ENCODE measurements around the gene ANXA6.

ANXA6 gene

GRCh38 chr5:151082282-151082902 is 75.2 kb downstream of the ANXA6 start:
- no peak for DNase-seq (ENCODE audit: low read depth, low spot score)
- TF ChIP-seq, protein P1, sequence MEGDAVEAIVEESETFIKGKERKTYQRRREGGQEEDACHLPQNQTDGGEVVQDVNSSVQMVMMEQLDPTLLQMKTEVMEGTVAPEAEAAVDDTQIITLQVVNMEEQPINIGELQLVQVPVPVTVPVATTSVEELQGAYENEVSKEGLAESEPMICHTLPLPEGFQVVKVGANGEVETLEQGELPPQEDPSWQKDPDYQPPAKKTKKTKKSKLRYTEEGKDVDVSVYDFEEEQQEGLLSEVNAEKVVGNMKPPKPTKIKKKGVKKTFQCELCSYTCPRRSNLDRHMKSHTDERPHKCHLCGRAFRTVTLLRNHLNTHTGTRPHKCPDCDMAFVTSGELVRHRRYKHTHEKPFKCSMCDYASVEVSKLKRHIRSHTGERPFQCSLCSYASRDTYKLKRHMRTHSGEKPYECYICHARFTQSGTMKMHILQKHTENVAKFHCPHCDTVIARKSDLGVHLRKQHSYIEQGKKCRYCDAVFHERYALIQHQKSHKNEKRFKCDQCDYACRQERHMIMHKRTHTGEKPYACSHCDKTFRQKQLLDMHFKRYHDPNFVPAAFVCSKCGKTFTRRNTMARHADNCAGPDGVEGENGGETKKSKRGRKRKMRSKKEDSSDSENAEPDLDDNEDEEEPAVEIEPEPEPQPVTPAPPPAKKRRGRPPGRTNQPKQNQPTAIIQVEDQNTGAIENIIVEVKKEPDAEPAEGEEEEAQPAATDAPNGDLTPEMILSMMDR (IDR thresholded peaks at IDR 0.05; ENCODE audit: low read depth, low read length): peak; percentile 36
- no peak overlapping the region for H3K4me3 ChIP-seq (ENCODE audit: low read depth, low read length)
- in situ Hi-C loops (cut with HindIII; ENCODE audit: low sequenced_read_pairs): no loop called here

DNA sequence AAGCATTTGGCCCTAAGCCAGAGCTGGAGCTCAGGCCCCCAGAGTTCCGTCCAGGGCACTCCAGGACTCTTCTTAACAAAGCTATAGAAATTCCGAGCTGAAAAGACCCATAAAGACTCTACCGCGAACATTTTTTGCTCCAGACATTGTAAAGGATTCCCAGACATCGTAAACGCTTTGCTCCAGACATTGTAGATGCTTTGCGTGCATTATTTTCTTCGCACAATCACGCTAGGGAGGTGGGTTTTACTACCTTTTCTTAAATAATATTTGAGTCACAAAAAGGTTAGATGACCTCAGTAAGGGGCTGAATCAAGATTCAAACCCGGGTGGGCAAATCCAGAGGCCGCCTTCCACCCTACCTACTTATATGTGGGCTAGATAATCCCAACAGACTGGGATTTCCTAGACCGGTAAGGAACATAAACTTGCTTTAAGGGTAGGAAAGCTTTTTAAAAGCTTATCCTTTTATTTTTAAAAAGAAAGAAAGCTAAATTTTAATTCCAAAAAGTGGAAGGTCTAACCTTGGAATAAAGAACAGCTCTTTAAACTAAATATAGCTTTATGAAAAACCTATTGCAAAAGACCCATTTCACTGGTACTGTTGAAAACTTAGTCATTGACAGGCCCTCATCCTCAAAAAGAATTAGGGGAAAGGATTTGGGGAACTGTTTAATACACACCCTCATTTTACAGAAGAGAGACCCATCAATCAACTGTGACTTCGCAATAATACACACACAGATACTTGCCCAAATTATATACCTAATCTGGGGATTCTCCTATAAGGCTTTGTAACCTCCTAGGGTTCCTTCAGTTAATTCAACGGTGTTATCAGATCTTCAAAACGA is 75.9 kb downstream of the ANXA6 start:
- in situ Hi-C loops (cut with HindIII; ENCODE audit: low sequenced_read_pairs): no loop called here
- TF ChIP-seq, protein P1 (IDR thresholded peaks at IDR 0.05; ENCODE audit: low read depth, low read length): no peak
- DNase-seq (ENCODE audit: low read depth, low spot score): no peak
- peak overlapping the region; percentile 54 for H3K4me3 ChIP-seq (ENCODE audit: low read depth, low read length)

GRCh38 chr5:151080613-151081430 is 76.8 kb downstream of the ANXA6 start, which contains the start of gene TNIP1:
TSS of gene TNIP1 (minus strand) at chr5:151081034. CDS start at chr5:151065095, 15,939 bp downstream.
- peak; percentile 91 for DNase-seq (ENCODE audit: low read depth, low spot score)
- peak within 1 kb of the TSS; percentile 54 for H3K4me3 ChIP-seq (ENCODE audit: low read depth, low read length)
- TF ChIP-seq, protein P1 (IDR thresholded peaks at IDR 0.05; ENCODE audit: low read depth, low read length): no peak
- in situ Hi-C loops (cut with HindIII; ENCODE audit: low sequenced_read_pairs): no loop called here

- TF ChIP-seq, protein P1 (IDR thresholded peaks at IDR 0.05; ENCODE audit: low read depth, low read length): no peak
- H3K4me3 ChIP-seq (ENCODE audit: low read depth, low read length): peak overlapping the region; percentile 54
- in situ Hi-C loops (cut with HindIII; ENCODE audit: low sequenced_read_pairs): no loop called here
- DNase-seq (ENCODE audit: low read depth, low spot score): peak; percentile 55
Observed at GRCh38 chr5:151079838-151080612, 77.6 kb downstream of the ANXA6 start.

GRCh38 chr5:151078490-151079262 is 78.9 kb downstream of the ANXA6 start:
- no peak for DNase-seq (ENCODE audit: low read depth, low spot score)
- TF ChIP-seq, protein P1 (IDR thresholded peaks at IDR 0.05; ENCODE audit: low read depth, low read length): no peak
- in situ Hi-C loops (cut with HindIII; ENCODE audit: low sequenced_read_pairs): no loop called here
- no peak overlapping the region for H3K4me3 ChIP-seq (ENCODE audit: low read depth, low read length)
